Endothelial cell of umbilical vein (primary cell): Measurements from ENCODE around the gene RSF1.

Source experiments
- CTCF ChIP-seq, 2 donors: IDR thresholded peaks; 1 replicate in 1 of 2; 2 replicates in 1 of 2; pipeline ENCODE4 v1.5.1; 2011; ENCODE audit warnings: low read length in 2 of 2, mild to moderate bottlenecking in 2 of 2, moderate library complexity in 2 of 2, control low read depth in 1 of 2, inconsistent platforms in 1 of 2, low read depth in 1 of 2; ENCODE audit not compliant: insufficient read depth in 1 of 2; ENCODE audit errors: extremely low read depth in 1 of 2
- EZH2 ChIP-seq: IDR thresholded peaks from 2 replicates; pipeline ENCODE4 v1.6.1; 2012; ENCODE audit warnings: borderline replicate concordance, low read depth, mild to moderate bottlenecking, moderate library complexity, low read length, inconsistent platforms; ENCODE audit not compliant: severe bottlenecking
- GATA2 ChIP-seq: IDR thresholded peaks from 2 replicates; pipeline ENCODE4 v1.7.0; 2011; ENCODE audit warnings: low read depth, mild to moderate bottlenecking, moderate library complexity, mixed read lengths, low read length; ENCODE audit not compliant: insufficient read length, insufficient read depth
- JUN ChIP-seq: IDR thresholded peaks from 2 replicates; pipeline ENCODE4 v1.6.1; 2011; ENCODE audit warnings: borderline replicate concordance, low read depth; ENCODE audit not compliant: insufficient read length, insufficient read depth
- MAX ChIP-seq: IDR thresholded peaks from 2 replicates; pipeline ENCODE4 v1.6.1; 2011; ENCODE audit not compliant: insufficient read depth, insufficient read length
- MYC ChIP-seq: IDR thresholded peaks from one replicate; pipeline ENCODE4 v1.6.1; 2011; ENCODE audit warnings: mild to moderate bottlenecking, low read depth, low read length
- POLR2A ChIP-seq: IDR thresholded peaks from 2 replicates; pipeline ENCODE4 v1.6.1; 2012; ENCODE audit warnings: low read depth, mild to moderate bottlenecking, control low read depth, low read length
- POLR2AphosphoS5 ChIP-seq: IDR thresholded peaks from 2 replicates; pipeline ENCODE4 v1.6.1; 2012; ENCODE audit warnings: low read depth, mild to moderate bottlenecking, control low read depth, low read length, moderate library complexity; ENCODE audit not compliant: insufficient read depth

- TF ChIP-seq CTCF (IDR thresholded peaks at IDR 0.05; ENCODE audit: extremely low read depth in 1 of 2, insufficient read depth in 1 of 2, low read depth in 1 of 2, low read length in 2 of 2) (no peak), JUN (no peak), POLR2AphosphoS5 (no peak), EZH2 (no peak), MAX (no peak), POLR2A (no peak), GATA2 (no peak), MYC (no peak)
Observed at GRCh38 chr11:77660947-77661346, 159.6 kb downstream of the RSF1 start.
